ENCODE measurements around the gene PRKG2.
"Not testable (repeated sequence)": the region's sequence is repeated elsewhere in the genome, so short reads cannot be mapped to it uniquely, and the experiment has no call there.

Gene PRKG2, protein sequence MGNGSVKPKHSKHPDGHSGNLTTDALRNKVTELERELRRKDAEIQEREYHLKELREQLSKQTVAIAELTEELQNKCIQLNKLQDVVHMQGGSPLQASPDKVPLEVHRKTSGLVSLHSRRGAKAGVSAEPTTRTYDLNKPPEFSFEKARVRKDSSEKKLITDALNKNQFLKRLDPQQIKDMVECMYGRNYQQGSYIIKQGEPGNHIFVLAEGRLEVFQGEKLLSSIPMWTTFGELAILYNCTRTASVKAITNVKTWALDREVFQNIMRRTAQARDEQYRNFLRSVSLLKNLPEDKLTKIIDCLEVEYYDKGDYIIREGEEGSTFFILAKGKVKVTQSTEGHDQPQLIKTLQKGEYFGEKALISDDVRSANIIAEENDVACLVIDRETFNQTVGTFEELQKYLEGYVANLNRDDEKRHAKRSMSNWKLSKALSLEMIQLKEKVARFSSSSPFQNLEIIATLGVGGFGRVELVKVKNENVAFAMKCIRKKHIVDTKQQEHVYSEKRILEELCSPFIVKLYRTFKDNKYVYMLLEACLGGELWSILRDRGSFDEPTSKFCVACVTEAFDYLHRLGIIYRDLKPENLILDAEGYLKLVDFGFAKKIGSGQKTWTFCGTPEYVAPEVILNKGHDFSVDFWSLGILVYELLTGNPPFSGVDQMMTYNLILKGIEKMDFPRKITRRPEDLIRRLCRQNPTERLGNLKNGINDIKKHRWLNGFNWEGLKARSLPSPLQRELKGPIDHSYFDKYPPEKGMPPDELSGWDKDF

DNA sequence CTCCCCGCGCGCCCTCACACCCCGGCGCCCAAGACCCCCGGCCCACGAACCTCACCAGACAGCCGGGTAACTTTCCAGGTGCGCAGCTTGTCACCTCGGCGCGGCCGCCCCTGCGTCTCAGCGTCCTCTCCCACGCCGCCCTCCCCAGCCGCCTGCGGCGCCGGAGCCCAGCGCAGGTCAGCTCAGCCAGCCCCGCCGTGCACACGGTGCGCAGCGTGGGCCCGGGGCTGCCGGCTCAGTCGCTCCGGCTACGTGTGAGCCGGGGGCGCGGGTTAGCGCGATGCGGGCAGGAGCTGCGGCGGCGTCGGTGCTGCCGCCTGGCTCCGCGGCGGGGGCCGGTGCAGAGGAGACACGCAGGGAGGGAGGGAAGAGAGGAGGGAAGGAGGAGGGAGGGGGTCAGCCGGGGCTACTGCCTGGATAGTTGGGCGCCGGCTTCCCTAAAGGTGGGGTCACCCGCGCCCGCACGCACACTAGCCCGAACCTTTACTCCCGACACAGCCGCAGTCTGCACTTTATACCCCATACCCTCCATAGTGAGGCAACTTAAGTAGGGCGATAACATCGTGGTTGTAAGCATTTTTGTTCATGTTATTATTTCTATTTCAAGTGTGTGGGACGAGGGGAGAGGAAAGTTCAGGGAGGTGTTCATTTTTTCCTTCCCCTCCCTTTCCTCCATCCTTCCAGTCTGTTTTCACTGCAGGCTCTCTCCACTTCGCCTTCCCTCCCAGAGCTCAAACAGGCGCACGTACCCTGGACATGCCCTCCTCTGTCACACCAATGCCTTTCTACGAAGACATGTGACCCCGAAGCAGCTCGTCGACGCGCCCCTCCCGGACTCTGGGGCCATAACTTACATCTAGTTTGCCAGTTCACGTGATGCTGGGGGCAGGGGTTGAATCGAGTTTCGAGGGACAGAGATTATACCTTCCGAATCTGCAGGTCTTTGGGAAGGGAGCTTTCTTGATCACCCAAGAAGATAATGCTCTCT lies at the start of gene PRKG2:
TSS of gene PRKG2 (minus strand) at position 342 of the 988 bp plus-strand sequence. CDS start 10,175 bp downstream, outside the sequence.
- no peak for DNase-seq (ENCODE audit: low read depth in 3 of 3)

DNA sequence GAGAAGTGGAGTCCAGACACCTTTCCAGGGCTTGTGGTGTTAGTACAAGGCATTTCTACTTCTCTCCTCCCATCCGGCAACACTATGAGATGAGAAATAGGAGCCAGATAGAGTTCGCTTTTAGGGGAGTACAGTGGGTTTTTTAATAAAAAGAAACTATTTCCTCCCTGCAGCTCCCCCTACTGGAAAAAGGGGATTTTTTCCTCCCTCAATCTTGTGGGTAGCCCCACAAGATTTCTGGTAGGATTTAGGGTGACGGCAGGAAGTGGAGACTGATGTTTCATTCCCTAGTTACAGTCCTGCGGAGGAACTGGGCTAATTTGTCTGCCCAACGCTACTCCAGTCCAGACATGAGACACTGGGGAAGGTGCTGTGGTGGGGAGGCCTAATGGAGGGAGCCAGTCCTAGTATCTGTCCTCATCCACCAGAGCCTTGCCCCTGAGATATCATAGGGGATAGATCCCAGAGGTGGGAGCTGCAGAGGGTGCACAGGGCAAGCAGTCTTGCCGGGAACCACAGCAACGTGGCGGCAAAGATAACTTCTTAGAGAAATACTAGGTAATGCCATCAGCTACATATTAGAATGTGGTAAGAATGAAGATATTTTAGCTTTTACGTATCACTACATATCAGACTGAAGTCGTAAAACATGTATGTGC lies 45.5 kb upstream of the PRKG2 start:
- DNase-seq (ENCODE audit: low read depth in 3 of 3): no peak

DNA sequence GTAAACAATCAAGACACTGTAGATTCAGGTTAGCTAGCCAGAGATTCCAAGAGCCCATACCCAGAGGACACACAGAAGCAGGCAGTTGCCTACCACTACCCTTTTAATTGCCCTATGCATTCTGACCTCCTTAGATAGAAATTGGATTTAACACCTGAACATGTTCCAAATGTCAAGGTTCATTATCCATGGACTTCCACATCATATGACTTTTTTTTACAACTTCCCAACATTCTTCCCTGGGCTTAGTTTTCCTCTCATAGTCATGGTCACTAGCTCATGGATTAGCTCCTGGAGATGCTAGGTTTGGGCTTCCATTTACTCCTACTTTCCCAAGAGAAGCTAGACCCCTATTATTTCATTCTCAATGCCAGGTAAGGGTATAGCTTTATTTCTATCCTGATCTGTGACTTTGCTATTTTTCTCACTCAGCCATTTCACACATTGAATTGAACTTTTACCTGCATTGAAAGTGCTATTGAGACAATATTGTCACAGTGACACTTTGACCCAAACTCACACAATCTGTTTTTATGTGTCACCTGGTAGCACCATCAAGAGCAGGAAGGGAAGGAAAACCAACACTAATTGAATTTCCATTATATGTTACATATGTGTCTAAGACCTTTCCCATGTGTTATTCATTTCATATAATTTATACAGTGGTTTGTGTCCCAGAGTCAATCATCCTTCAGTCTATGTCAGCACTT lies 44.0 kb upstream of the PRKG2 start:
- DNase-seq (ENCODE audit: low read depth in 3 of 3): no peak

DNA sequence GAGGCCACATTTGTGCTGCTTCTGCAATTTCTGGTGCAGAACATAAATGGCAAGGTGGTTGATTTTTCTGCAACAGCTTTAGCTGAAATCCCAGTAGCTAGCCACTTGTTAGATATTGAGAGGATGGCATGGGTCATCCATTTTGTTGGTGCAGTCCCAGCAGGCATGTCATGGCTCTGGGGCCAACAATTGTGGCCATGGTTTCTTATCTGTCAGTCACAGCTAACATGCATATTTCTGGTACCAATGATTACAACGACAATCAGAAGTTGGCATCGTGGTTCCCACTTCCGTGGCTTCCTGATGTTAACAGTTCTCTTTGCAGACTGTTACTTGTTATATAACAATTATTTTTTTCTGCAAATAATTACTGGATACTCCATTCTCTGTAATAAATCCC lies 42.8 kb upstream of the PRKG2 start:
- DNase-seq (ENCODE audit: low read depth in 3 of 3): no peak

DNA sequence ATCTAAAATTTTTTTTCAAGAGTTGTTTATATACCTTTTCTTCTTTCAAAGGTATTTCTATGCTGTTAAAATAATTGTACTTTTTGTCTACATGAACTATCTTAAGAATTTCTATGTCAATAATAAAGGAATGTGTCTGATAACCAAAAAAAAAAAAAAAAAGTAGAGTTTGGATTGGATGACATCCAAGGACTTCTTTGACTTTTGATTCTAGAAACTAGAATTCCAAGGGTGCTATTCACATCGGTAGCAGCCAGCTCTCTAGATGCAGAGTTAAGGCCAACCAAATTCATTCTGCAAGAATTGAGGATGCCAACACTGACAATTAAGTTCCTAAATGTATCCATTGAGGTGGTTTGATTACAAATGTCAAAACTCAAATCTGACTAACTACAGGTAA lies 42.0 kb upstream of the PRKG2 start:
- no peak for DNase-seq (ENCODE audit: low read depth in 3 of 3)

DNA sequence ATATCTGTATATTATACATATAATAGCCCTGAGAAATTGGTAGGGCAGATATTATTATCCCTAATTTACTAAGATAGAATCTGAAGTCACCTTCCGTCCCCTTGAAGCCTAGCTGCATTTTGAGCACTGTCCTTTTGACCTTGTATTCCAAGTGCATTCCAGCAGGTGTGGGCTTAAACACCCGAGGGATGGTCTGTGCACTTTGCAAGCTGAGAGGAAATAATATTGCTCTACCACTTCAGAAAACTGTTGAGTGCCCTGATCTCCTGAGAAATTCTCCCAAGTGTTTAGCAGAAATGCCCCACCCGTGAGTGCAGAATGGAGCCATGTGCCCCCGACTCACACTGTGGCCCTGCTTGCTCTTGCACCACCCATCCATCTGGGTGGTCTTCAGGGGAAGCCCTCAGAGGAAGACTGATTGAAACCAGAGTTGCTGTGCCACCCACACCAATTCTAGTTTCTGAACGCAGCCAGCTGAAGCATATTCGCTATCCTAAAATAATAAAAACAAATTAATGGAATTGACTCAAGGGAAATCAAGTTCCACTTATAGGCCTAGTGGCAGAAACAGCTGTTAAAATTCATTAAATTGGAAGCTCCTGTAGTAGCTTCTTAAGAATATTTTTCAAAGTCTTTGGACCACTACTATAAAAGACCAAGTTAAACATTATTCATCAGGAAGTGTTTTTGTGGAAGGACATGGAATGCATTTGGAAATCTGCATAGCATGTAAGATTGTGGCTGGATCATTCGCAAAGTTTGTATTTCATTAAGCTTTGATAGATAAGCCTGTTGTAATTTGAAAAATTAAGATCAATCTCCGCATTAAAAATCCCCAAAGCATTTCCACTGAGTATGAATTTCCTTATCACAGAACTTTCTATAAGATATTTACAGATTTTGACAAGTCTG lies 41.3 kb upstream of the PRKG2 start:
- no peak for DNase-seq (ENCODE audit: low read depth in 3 of 3)

DNA sequence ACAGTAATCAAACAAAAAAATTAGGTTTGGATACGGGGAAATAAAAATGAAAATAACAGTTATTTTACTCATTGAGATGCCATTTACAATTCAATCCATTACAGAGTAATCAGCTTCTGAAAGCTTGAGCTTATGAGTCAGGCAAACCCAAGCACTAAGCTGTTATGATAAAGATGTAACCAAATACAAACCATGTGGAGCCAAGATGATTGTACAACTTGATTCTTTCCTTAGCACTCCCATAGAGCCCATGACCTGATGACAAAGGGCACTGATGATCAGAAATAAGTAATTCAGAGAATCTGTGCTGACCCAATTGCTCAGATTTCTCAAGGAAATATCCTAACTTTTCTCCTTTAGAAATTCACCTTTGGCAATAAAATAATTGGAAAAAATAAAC lies 40.5 kb upstream of the PRKG2 start:
- DNase-seq (ENCODE audit: low read depth in 3 of 3): no peak

DNA sequence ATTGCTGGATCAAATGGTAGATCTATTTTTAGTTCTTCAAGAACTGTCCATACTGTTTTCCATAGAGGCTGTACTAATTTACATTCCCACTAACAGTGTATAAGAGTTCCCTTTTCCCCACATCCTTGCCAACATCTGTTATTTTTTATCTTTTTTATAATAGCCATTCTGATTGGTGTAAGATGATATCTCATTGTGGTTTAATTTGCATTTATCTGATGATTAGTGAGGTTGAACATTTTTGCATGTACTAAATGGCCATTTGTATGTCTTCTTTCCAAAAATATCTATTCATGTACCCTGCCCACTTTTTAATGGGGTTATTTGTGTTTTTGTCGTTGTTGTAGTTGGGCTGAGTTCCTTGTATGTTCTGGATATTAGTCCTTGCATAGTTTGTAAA lies 35.4 kb upstream of the PRKG2 start:
- no peak for DNase-seq (ENCODE audit: low read depth in 3 of 3)

DNA sequence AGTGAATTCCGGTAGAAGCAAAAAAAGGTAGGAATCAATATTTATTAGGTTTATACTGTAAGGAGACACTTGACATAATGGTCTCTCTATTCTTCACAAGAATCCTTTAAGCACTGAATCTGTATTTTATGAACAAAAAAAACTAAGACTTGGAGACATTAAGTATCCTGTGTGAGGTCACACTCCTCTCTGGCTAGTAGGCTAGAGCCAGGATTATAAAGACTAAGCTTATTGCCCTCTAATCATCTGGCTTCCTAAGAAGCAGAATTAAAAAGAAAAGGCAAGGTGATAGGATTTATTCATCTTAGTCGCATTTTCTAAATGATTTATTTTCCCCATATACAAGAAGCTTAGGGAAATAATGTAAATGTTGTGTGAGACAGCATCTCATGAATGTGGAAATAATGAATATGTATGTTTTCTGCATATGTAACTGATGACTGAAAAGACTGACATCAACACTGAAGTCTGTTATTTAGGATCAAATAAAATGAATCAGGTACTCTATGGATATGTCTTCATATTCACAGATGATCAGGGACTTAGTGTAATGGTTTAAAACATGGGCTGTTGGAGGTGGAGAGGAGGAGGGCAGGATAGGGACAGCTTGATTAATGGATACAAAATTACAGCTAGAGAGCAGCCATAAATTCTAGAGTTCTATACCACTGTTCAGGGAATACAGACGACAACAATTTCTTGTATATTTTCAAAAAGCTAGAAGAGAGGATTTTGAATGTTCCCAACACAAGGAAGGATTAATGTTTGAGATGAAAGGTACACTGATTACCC lies 30.4 kb upstream of the PRKG2 start:
- DNase-seq (ENCODE audit: low read depth in 3 of 3): no peak

DNA sequence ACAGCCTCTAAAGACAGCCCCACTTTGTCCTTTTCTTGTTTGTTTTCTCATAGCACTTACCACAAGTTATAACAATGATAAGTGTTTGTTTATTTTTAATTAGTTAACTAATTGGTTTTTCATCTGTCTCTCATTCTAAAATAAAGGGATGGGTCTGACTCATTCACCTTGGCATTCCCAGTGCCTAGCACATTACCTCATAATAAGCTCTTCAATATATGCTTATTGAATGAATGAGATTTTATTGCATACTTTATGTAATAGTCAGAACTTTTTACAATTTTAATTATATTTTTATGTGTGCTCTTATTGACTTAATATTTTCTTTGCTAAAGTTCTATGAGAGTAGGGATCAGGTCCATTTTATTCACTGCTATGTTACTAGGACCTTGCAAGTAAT lies 22.8 kb upstream of the PRKG2 start:
- DNase-seq (ENCODE audit: low read depth in 3 of 3): no peak

DNA sequence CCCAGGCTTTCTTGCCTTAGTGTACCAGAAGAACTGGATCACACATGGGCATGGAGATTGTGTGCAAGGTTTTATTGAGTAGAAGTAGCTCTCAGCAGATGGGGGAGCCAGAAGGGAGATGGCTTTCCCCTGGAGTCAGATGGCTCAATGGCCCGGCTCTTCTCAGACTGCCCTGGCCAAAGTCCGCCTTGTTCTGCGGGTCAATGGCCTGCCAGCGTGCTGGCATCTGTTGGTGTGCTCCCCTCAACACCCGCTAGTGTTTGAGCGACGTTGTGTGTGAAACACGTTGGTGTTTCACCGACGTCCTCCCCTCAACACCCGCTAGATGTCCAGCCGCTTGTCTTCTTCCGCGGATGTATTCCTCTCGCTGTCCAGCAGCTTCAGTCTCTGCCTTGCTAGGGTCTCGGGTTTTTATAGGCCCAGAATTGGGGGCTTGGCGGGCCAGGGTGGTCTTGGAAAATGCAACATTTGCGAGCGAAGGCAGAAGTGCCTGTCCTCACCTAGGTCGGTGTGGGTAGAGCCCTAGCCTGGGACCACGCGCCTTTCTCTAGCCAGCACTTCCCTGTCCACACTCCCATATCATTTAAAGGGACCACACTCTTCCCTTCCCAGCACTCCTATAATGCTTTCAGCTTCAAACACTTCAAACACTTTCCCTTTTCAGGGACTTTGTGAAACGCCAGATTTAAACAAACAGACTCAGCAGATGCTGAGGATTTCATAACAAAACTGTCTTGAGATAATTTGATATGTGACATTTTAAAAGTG lies 21.1 kb upstream of the PRKG2 start:
- no peak for DNase-seq (ENCODE audit: low read depth in 3 of 3)

DNA sequence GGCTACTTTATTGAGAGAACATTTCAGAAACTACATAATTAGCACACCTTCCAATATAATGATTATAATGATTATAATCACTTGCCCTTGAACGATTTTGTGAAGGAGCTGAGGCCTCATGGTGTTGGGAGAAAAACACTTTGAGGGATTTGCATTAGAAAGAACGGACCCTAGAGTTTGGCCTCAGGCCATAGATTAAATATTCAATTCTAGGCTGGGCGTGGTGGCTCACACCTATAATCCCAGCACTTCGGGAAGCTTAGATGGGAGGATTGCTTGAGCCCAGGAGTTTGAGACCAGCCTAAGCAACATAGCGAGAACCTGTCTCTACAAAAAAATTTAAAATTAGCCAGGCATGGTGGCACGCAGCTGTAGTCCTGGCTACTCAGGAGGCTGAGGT lies 12.9 kb upstream of the PRKG2 start:
- no peak for DNase-seq (ENCODE audit: low read depth in 3 of 3)

DNA sequence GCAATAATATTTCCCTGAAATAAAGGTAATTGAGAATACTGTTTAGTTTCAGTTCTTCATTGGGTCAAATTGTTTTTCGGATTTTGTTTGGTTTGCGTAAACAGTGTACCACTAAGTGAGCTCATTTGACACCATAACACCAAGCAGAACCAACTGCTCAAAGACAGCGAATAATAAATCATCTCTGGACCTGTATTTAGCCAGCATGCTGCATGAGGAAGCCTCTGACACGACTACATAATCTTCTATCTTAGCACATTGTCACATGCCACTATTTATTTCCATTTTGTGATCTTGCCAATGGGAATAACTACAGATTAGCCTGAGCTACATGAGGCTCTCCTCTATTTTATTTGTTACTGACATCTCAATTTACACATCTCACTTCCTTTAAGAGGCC lies 12.1 kb upstream of the PRKG2 start:
- no peak for DNase-seq (ENCODE audit: low read depth in 3 of 3)

DNA sequence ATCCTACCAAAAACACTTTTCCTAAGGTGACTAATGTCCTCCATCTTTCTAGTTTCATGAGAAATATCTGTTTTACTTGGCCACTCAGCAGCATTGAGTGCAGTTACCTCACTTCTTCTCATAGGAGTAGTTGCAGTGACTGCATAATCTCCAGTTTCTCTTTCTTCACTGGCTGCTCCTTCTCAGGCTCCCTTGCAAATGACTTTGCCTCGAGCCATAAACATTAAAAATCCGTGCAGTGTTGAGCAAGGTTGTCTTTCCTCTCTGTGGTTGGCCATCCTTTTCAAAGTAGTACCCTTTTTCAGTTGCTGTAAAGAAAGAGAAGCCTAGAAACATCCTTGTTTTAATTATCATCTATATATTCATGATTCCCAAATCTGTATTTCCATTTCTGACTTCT lies 10.2 kb upstream of the PRKG2 start:
- no peak for DNase-seq (ENCODE audit: low read depth in 3 of 3)

DNA sequence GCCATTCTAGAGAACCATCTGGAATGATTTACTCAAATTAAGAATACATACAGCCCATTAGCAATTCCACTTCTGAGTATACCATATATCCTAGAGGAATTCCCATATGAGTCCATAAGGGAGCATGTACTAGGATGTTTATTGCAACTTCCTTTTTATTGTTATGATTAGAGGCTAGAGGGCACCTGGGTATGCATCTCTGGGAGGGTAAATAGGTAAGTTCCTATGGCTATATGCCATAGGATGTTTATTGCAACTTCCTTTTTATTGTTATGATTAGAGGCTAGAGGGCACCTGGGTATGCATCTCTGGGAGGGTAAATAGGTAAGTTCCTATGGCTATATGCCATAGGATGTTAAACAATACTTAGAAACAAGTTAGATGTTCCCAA lies 7.1 kb upstream of the PRKG2 start:
- not testable (repeated sequence) for DNase-seq (ENCODE audit: low read depth in 3 of 3)

DNA sequence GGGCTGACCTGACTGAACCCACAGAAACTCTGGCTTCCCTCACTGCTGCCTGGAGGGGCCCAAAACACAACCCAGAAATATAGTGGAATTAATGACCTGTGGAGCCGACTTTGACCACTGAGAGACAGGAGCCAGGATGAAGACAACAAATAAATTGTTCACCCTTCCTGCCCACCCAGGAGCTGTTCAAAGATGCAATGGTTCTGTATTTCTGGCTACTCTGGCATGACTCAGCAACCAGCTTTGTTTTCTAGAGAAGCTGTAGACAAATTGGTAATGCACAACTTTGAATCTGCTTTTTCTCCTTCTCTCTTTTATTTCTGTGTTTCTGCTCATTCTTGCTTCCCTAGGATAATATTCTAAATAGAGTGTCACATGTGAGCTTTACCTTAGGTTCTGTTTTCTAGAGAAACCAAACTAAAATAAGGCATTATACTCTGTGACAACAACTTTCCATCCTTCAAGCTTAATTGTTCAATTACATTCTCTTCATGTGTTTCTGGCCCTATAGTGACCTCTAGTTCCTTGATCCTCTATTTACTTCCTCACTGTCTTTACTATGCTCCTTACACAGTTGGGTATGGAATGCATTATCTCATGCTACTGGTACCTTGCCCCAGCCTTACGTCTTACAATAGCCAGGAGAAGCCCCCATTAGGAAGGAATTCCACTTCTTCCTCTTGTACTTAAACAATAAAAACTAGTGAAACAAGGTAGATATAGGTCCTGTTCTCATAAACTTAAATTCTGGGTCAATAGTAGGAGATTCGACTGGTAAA lies 6.5 kb upstream of the PRKG2 start:
- no peak for DNase-seq (ENCODE audit: low read depth in 3 of 3)

DNA sequence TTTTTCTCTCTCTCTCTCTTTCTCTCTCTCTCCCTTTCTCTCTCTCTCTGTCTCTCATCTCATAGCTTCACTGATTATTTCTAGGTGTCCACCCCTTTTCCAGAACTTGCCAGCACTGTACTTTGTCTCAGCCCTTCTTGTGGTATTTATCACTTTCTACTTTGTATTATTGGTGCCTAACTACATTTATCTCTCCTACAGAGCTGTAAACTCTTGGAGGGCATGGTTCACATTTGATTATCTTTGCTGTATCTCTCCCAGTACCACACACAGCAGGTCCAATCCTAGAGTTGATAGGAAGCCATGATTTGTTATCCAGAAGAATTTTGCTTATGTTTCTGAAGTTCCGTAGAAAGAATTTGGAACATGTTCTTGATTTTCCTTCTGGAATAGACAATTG lies 5.2 kb upstream of the PRKG2 start:
- DNase-seq (ENCODE audit: low read depth in 3 of 3): no peak

All from stimulated activated CD4-positive, alpha-beta T cell treated with anti-CD3 and anti-CD28 coated beads, TNF-alpha, amount 100 ng/mL, for 4 hours (primary cell).